ENCODE measurements around the gene GRK5. TPM values are rescaled to one million over a fixed set of nuclear protein-coding genes. Genes with fewer than 3 reads are reported as not detected.
A peak's percentile ranks its signal among the peaks of the same experiment; 100 is the strongest.

GRK5 gene
- total RNA-seq, 1 donor = 1.8 TPM

DNA sequence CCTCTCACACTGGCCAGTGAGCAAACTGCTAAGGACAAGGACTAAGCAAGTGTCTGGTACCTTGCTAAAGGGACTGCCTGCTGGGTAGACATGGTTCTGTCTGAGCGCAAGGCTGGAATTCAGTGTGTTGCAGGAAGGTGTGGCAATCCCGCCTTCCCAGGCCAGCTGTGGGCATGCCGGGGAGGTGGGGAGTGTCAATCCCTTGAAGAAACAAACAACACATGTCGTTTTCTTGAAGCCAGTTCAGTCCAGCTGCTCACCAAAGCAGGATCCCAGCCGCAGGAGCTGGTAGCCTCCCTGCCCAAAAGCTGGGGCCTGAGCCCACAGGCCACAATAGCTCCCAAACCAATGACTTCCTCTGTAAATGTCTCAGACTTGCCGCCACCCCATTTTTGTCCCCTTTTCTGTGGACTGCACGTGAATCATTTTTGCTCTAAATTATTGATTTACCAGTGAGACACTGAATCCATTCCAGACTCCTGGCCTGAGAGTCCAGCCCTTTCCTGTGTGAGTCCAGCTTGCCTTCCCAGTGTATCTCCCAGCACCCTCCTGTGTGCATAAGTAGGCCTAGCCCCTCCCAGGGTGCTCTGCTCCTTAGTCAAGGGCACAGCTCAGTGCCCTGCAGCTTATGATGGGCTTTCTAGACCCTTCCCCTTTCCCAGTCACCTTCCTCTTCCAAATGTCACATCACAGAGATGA is 168.4 kb downstream of the GRK5 start:
- no peaks in the 10 kb centered on the region for H3K27me3 ChIP-seq (ENCODE audit: insufficient read depth, low read length)
- no peaks in the 10 kb centered on the region for H3K79me2 ChIP-seq (ENCODE audit: insufficient read depth, low read length)
- peaks cover 4% of the 10 kb centered on the region for H4K20me1 ChIP-seq (ENCODE audit: insufficient read depth, low read length)
- TF ChIP-seq, protein P1, sequence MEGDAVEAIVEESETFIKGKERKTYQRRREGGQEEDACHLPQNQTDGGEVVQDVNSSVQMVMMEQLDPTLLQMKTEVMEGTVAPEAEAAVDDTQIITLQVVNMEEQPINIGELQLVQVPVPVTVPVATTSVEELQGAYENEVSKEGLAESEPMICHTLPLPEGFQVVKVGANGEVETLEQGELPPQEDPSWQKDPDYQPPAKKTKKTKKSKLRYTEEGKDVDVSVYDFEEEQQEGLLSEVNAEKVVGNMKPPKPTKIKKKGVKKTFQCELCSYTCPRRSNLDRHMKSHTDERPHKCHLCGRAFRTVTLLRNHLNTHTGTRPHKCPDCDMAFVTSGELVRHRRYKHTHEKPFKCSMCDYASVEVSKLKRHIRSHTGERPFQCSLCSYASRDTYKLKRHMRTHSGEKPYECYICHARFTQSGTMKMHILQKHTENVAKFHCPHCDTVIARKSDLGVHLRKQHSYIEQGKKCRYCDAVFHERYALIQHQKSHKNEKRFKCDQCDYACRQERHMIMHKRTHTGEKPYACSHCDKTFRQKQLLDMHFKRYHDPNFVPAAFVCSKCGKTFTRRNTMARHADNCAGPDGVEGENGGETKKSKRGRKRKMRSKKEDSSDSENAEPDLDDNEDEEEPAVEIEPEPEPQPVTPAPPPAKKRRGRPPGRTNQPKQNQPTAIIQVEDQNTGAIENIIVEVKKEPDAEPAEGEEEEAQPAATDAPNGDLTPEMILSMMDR (IDR thresholded peaks at IDR 0.05; ENCODE audit: extremely low read depth, low read depth, low read length) = no peak
- H3K4me1 ChIP-seq (ENCODE audit: insufficient read depth, low read length) = peaks cover 22% of the 10 kb centered on the region
- H3K4me2 ChIP-seq (ENCODE audit: insufficient read depth, low read length) = no peak overlapping the region
- no peaks in the 10 kb centered on the region for H3K9me3 ChIP-seq (ENCODE audit: low read depth, low read length)
- no peaks in the 10 kb centered on the region for H3K36me3 ChIP-seq (ENCODE audit: insufficient read depth, low read length)
- no peak overlapping the region for H3K27ac ChIP-seq (ENCODE audit: low read depth, low read length)
- no peak overlapping the region for H2AFZ ChIP-seq (ENCODE audit: low read length)
- no peak overlapping the region for H3K4me3 ChIP-seq (ENCODE audit: insufficient read depth, low read length)
- DNase-seq (ENCODE audit: insufficient read length, low spot score, missing footprints) = no peak

DNA sequence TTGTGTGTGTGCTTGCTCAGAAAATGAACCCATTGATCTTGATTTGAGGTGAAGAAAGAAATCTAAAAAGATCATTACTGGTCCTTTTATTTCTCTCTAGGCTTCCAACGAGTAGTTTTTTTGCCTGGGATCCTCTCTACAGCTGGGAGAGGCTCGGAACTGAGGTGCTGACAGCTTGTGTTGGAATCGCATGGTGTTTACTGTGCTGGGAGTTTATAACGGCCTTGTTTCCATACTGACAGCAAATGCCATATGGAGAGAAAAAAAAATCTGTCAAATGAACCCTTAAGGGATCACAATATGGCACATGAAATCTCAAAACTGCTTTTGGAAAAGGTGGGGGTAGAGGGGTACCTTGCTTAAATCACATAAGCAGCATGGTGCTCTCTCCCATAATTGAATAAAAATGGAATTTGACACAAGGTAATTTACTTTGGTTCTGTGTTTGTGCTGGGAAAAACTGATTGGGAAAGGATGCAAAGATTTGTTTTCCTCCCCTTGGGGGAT is 170.1 kb downstream of the GRK5 start:
- TF ChIP-seq, protein P1 (IDR thresholded peaks at IDR 0.05; ENCODE audit: extremely low read depth, low read depth, low read length) = no peak
- H3K4me3 ChIP-seq (ENCODE audit: insufficient read depth, low read length) = no peak overlapping the region
- no peaks in the 10 kb centered on the region for H3K27me3 ChIP-seq (ENCODE audit: insufficient read depth, low read length)
- H3K27ac ChIP-seq (ENCODE audit: low read depth, low read length) = no peak overlapping the region
- H3K79me2 ChIP-seq (ENCODE audit: insufficient read depth, low read length) = no peaks in the 10 kb centered on the region
- no peak overlapping the region for H2AFZ ChIP-seq (ENCODE audit: low read length)
- peaks cover 4% of the 10 kb centered on the region for H4K20me1 ChIP-seq (ENCODE audit: insufficient read depth, low read length)
- H3K4me2 ChIP-seq (ENCODE audit: insufficient read depth, low read length) = peak overlapping the region; percentile 44
- no peaks in the 10 kb centered on the region for H3K9me3 ChIP-seq (ENCODE audit: low read depth, low read length)
- no peaks in the 10 kb centered on the region for H3K36me3 ChIP-seq (ENCODE audit: insufficient read depth, low read length)
- no peak for DNase-seq (ENCODE audit: insufficient read length, low spot score, missing footprints)
- peaks cover 9% of the 10 kb centered on the region for H3K4me1 ChIP-seq (ENCODE audit: insufficient read depth, low read length)

DNA sequence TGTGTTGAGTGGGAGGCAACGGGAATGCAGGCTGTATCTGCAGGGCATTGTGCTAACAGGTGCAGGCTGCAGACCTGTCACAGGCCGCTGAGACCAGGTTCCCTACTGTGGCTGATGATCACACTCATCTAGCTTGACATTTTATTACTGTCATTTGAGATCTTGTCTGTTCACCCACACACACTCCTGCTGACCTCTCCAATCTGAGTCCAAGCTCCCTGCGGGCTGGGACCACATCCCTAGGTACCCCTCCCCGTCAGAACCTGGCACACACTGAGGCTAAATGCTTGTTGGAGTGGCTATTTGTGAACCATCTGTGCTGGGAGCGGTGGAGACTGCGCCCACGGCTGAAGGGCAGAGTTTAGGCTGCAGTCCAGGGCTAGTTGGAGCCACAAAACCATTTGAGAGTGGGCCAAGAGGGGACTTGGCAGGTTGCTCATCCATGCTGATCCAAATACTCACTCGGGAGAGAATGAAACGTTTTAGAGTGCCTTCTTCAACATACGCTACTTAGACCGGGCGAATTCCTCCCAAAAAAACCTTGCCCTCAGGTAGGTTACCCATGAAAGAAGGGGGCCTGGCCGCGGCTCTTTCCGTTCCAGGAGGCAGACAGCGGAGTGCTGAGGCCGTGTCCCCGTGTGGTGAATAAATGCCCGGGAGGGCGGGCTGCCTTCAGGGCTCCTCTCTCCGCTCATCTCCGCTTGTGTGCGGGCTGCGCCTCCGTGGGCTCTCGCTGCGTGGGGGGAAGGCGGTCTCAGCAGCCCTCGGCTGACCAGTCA is 170.8 kb downstream of the GRK5 start:
- TF ChIP-seq, protein P1 (IDR thresholded peaks at IDR 0.05; ENCODE audit: extremely low read depth, low read depth, low read length) = no peak
- Histone ChIP-seq H3K79me2 (ENCODE audit: insufficient read depth, low read length) (no peaks in the 10 kb centered on the region), H3K9me3 (ENCODE audit: low read depth, low read length) (no peaks in the 10 kb centered on the region), H3K4me2 (ENCODE audit: insufficient read depth, low read length) (peak overlapping the region; percentile 44), H3K36me3 (ENCODE audit: insufficient read depth, low read length) (no peaks in the 10 kb centered on the region), H3K27me3 (ENCODE audit: insufficient read depth, low read length) (no peaks in the 10 kb centered on the region), H3K27ac (ENCODE audit: low read depth, low read length) (no peak overlapping the region), H2AFZ (ENCODE audit: low read length) (no peak overlapping the region), H4K20me1 (ENCODE audit: insufficient read depth, low read length) (peaks cover 4% of the 10 kb centered on the region), H3K4me1 (ENCODE audit: insufficient read depth, low read length) (peaks cover 9% of the 10 kb centered on the region), H3K4me3 (ENCODE audit: insufficient read depth, low read length) (peak overlapping the region; percentile 33)
- no peak for DNase-seq (ENCODE audit: insufficient read length, low spot score, missing footprints)

DNA sequence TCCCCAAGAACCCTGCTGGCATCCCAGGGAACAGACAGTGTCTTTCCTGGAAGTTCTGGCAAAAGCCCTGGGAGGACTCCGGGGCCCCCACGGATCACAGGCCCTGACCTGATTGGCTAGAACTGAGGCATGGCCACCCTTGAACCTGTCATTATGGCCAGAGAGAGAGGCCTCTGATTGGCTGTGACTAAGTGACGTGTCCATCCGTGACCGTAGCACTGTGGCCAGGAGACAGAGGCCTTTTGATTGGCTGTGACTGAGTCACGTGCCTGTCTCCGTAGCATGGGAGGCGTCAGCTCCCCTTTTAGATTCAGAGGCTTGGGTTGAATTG is 171.3 kb downstream of the GRK5 start:
- peak overlapping the region; percentile 44 for H3K4me2 ChIP-seq (ENCODE audit: insufficient read depth, low read length)
- DNase-seq (ENCODE audit: insufficient read length, low spot score, missing footprints) = no peak

More for the DNA sequence above, 171.3 kb downstream of the GRK5 start:
- Histone ChIP-seq H3K4me3 (ENCODE audit: insufficient read depth, low read length) (peak overlapping the region; percentile 33), H3K9me3 (ENCODE audit: low read depth, low read length) (no peaks in the 10 kb centered on the region), H3K4me1 (ENCODE audit: insufficient read depth, low read length) (peaks cover 9% of the 10 kb centered on the region), H4K20me1 (ENCODE audit: insufficient read depth, low read length) (peaks cover 4% of the 10 kb centered on the region), H3K27ac (ENCODE audit: low read depth, low read length) (no peak overlapping the region), H3K27me3 (ENCODE audit: insufficient read depth, low read length) (no peaks in the 10 kb centered on the region), H3K36me3 (ENCODE audit: insufficient read depth, low read length) (no peaks in the 10 kb centered on the region), H3K79me2 (ENCODE audit: insufficient read depth, low read length) (no peaks in the 10 kb centered on the region), H2AFZ (ENCODE audit: low read length) (no peak overlapping the region)
- TF ChIP-seq, protein P1 (IDR thresholded peaks at IDR 0.05; ENCODE audit: extremely low read depth, low read depth, low read length) = no peak
